ENCODE measurements around the gene CST7. TPM values are rescaled to one million over a fixed set of nuclear protein-coding genes. Genes with fewer than 3 reads are reported as not detected.

Gene CST7
- total RNA-seq, 1 experiment from 2014 or later = not detected

DNA sequence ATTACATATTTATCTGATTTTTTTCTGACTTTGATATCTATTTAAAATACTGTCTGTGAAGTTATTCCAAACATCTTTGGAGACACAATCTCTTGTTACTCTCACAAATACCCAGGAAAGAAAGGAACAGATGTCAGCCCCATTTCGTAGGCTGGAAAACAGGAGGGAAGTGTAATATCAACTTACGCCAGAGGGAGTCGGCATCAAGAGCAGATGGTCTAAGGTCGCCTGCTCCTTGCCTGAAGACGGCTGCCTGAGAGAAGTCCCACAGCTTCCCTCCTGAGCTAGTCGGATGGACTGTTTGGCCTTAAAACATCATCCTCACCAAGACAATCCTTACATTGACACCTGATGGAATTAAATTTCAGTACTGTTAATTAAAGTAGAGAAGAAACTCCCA is 13.4 kb downstream of the CST7 start:
- ChIA-PET RAD21 (ENCODE audit: low non-redundant PET in 1 of 2, low total read pairs in 2 of 2, uncharacterized antibody in 2 of 2, unreplicated experiment in 2 of 2) (no interaction called here), CTCF (no interaction called here)

More for the DNA sequence above, 13.4 kb downstream of the CST7 start:
- no peak overlapping the region for H3K9ac ChIP-seq (ENCODE audit: low read length)
- intact Hi-C loops (cut with micrococcal nuclease) = no loop called here
- H3K27ac ChIP-seq (ENCODE audit: low read depth, low read length) = no peak overlapping the region
- no TSS peak for BruUV-seq (replicated peaks)
- POLR2A ChIA-PET = no interaction called here
- no peak overlapping the region for H3K4me3 ChIP-seq (replicated peaks in 1 of 2; ENCODE audit: low read depth in 1 of 2, low read length in 2 of 2)
- H3K4me1 ChIP-seq (ENCODE audit: control insufficient read depth in 1 of 2, insufficient read depth in 2 of 2, low read length in 2 of 2) = no peaks in the 10 kb centered on the region
- no peaks in the 10 kb centered on the region for H4K20me1 ChIP-seq (ENCODE audit: insufficient read depth)
- ATAC-seq (no peak), DNase-seq (ENCODE audit: low read depth, low spot score) (no peak)
- no peaks in the 10 kb centered on the region for H3K79me2 ChIP-seq (ENCODE audit: insufficient read depth, low read length)
- no peak overlapping the region for H3K4me2 ChIP-seq (ENCODE audit: low read length)
- no peaks in the 10 kb centered on the region for H3K9me3 ChIP-seq (ENCODE audit: control insufficient read depth in 1 of 2, insufficient read depth in 1 of 2, low read depth in 1 of 2, low read length in 2 of 2)
- TF ChIP-seq CBX3 (IDR thresholded peaks at IDR 0.05; ENCODE audit: low read depth) = no peak
- TF ChIP-seq SP1 (IDR thresholded peaks at IDR 0.05; ENCODE audit: low read depth) = no peak
- TF ChIP-seq ZNF274 (IDR thresholded peaks at IDR 0.05; ENCODE audit: low read depth, low read length) = no peak
- no peak for TF ChIP-seq EGR1 (IDR thresholded peaks at IDR 0.05; ENCODE audit: low read depth)
- no peak for TF ChIP-seq EZH2phosphoT487 (IDR thresholded peaks at IDR 0.05; ENCODE audit: borderline replicate concordance)
- TF ChIP-seq JUND (IDR thresholded peaks at IDR 0.05) = no peak
- no peak for TF ChIP-seq MAX (IDR thresholded peaks at IDR 0.05)
- no peak for TF ChIP-seq EZH2 (IDR thresholded peaks at IDR 0.05)
- TF ChIP-seq FOSL1 (IDR thresholded peaks at IDR 0.05; ENCODE audit: low read depth) = no peak
- TF ChIP-seq ZFX (IDR thresholded peaks at IDR 0.05) = no peak
- no peak for TF ChIP-seq ELF1 (IDR thresholded peaks at IDR 0.05; ENCODE audit: borderline replicate concordance, low read depth)
- TF ChIP-seq POLR2AphosphoS5 (IDR thresholded peaks at IDR 0.05; ENCODE audit: low read depth, low read length) = no peak
- TF ChIP-seq, protein P1, sequence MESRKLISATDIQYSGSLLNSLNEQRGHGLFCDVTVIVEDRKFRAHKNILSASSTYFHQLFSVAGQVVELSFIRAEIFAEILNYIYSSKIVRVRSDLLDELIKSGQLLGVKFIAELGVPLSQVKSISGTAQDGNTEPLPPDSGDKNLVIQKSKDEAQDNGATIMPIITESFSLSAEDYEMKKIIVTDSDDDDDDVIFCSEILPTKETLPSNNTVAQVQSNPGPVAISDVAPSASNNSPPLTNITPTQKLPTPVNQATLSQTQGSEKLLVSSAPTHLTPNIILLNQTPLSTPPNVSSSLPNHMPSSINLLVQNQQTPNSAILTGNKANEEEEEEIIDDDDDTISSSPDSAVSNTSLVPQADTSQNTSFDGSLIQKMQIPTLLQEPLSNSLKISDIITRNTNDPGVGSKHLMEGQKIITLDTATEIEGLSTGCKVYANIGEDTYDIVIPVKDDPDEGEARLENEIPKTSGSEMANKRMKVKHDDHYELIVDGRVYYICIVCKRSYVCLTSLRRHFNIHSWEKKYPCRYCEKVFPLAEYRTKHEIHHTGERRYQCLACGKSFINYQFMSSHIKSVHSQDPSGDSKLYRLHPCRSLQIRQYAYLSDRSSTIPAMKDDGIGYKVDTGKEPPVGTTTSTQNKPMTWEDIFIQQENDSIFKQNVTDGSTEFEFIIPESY (IDR thresholded peaks at IDR 0.05; ENCODE audit: extremely low read depth, insufficient replicate concordance, low read length) = no peak
- no peak overlapping the region for H2AFZ ChIP-seq (ENCODE audit: low read depth, low read length, poor library complexity, severe bottlenecking)
- no peaks in the 10 kb centered on the region for H3K9me2 ChIP-seq (ENCODE audit: insufficient read depth)
- H3K27me3 ChIP-seq (ENCODE audit: insufficient read depth, low read length) = no peaks in the 10 kb centered on the region
- peaks cover 9 to 27% of the 10 kb centered on the region in 2 experiments; a peak in 3 of 4 replicates for H3K36me3 ChIP-seq (ENCODE audit: control insufficient read depth in 1 of 2, insufficient read depth in 2 of 2, low read length in 2 of 2)
